Mesothelial cell of epicardium (in vitro differentiated cells): ENCODE results near the gene EPSTI1. TPM values are rescaled to one million over a fixed set of nuclear protein-coding genes. Genes with fewer than 3 reads are reported as not detected.

Experiments
- DNase-seq, 2 experiments: peaks; one replicate each; pipeline ENCODE4 v3.0.0; 2021; ENCODE audit warnings: low spot score in 2 of 2; ENCODE audit not compliant: unreplicated experiment in 2 of 2
- H3K27ac Mint-ChIP-seq: 2 replicates; pipeline ENCODE4 v1.8.0; 2021; ENCODE audit warnings: mixed read lengths
- H3K27me3 Mint-ChIP-seq: 2 replicates; pipeline ENCODE4 v1.8.0; 2021; ENCODE audit warnings: low read depth, mixed read lengths
- H3K36me3 Mint-ChIP-seq: 2 replicates; pipeline ENCODE4 v1.8.0; 2021; ENCODE audit warnings: mixed read lengths
- H3K4me1 Mint-ChIP-seq: 2 replicates; pipeline ENCODE4 v1.8.0; 2021; ENCODE audit warnings: mixed read lengths
- H3K4me3 Mint-ChIP-seq: 2 replicates; pipeline ENCODE4 v1.8.0; 2021; ENCODE audit warnings: mild to moderate bottlenecking, moderate library complexity, mixed read lengths
- H3K9me3 Mint-ChIP-seq: 2 replicates; pipeline ENCODE4 v1.8.0; 2021; ENCODE audit warnings: mixed read lengths
- CTCF ChIP-seq: fragments of 200-600 bp; sonication (generic); IDR thresholded peaks from one replicate; pipeline ENCODE4 v1.5.0; 2021; ENCODE audit warnings: antibody characterized with exemption; ENCODE audit not compliant: unreplicated experiment
- total RNA-seq: library from RNA; stranded (reverse); gene quantifications from 3 replicates; pipeline ENCODE4 v1.2.1, GENCODE V29; 2021

EPSTI1 gene
- total RNA-seq, 1 donor from 2014 or later = 37.3 TPM

GRCh38 chr13:42967660-42968059 is 24.4 kb downstream of the EPSTI1 start:
- H3K9me3 Mint-ChIP-seq = no peaks in the 10 kb centered on the region
- H3K27ac Mint-ChIP-seq = peak overlapping the region; percentile 55
- no peak overlapping the region for H3K4me3 Mint-ChIP-seq
- no peak for DNase-seq
- peaks cover 79% of the 10 kb centered on the region for H3K4me1 Mint-ChIP-seq
- H3K36me3 Mint-ChIP-seq = peaks cover 10% of the 10 kb centered on the region
- no peak for TF ChIP-seq CTCF
- no peaks in the 10 kb centered on the region for H3K27me3 Mint-ChIP-seq

GRCh38 chr13:42965281-42965680 is 26.8 kb downstream of the EPSTI1 start:
- no peaks in the 10 kb centered on the region for H3K27me3 Mint-ChIP-seq
- H3K4me1 Mint-ChIP-seq = peaks cover 57% of the 10 kb centered on the region
- H3K9me3 Mint-ChIP-seq = no peaks in the 10 kb centered on the region
- peaks cover 28% of the 10 kb centered on the region for H3K36me3 Mint-ChIP-seq
- H3K4me3 Mint-ChIP-seq = peak overlapping the region; percentile 13
- no peak for TF ChIP-seq CTCF
- H3K27ac Mint-ChIP-seq = peak overlapping the region; percentile 94
- no peak for DNase-seq

DNA sequence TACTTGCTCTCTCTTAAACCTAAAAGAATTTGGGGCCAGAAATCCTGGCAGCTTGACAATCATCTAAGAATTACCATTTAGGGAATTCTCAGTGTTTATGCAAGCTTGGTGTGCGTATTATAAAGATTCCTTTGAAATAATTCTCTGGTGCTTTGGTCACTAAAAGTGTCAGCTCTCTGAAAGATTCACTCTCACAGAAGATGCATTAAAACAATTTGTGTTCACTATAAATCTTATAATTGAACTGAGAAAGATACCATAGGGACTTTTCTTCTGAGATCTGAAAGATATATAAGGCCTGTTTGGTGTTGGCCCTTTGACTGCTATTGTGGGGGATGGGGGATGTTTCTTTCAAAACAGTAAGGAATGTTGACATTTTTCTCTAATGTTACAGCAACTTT is 27.3 kb downstream of the EPSTI1 start:
- no peak for DNase-seq
- no peak for TF ChIP-seq CTCF
- Mint-ChIP-seq H3K27ac (peak overlapping the region; percentile 94), H3K36me3 (peaks cover 31% of the 10 kb centered on the region), H3K9me3 (no peaks in the 10 kb centered on the region), H3K4me1 (peaks cover 51% of the 10 kb centered on the region), H3K27me3 (no peaks in the 10 kb centered on the region), H3K4me3 (no peak overlapping the region)

DNA sequence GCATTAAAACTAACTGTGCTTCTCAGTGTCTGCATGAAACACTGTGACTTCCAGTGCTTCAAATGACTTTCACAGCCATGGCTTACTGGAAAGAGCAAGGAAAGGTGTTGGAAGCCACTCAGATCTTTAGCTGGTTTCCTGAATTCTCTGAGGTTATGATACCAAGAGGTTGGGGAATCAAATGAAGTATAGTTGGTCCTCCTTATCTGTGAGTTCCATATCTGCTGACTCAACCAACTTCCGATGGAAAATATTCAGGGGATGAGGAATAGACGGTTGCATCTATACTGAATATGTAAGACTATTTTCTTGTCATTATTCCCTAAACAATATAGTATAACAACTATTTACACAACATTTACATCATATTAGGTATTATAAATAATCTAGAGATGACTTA is 32.4 kb downstream of the EPSTI1 start:
- DNase-seq = no peak
- H3K36me3 Mint-ChIP-seq = peaks cover 57% of the 10 kb centered on the region
- TF ChIP-seq CTCF = no peak
- peaks cover 18% of the 10 kb centered on the region for H3K4me1 Mint-ChIP-seq
- no peaks in the 10 kb centered on the region for H3K27me3 Mint-ChIP-seq
- no peak overlapping the region for H3K27ac Mint-ChIP-seq
- H3K4me3 Mint-ChIP-seq = no peak overlapping the region
- no peaks in the 10 kb centered on the region for H3K9me3 Mint-ChIP-seq

- H3K4me3 Mint-ChIP-seq = no peak overlapping the region
- H3K36me3 Mint-ChIP-seq = peaks cover 61% of the 10 kb centered on the region
- no peaks in the 10 kb centered on the region for H3K9me3 Mint-ChIP-seq
- H3K27me3 Mint-ChIP-seq = no peaks in the 10 kb centered on the region
- no peak for TF ChIP-seq CTCF
- DNase-seq = no peak
- no peak overlapping the region for H3K27ac Mint-ChIP-seq
- H3K4me1 Mint-ChIP-seq = peaks cover 3% of the 10 kb centered on the region
These were observed 34.2 kb downstream of the EPSTI1 start for GRCh38 chr13:42957881-42958280.

- Mint-ChIP-seq H3K27me3 (no peaks in the 10 kb centered on the region), H3K4me1 (peaks cover 1% of the 10 kb centered on the region), H3K36me3 (peaks cover 64% of the 10 kb centered on the region), H3K9me3 (peaks cover 11% of the 10 kb centered on the region), H3K27ac (no peak overlapping the region), H3K4me3 (no peak overlapping the region)
- no peak for TF ChIP-seq CTCF
- DNase-seq = no peak
These were observed 41.9 kb downstream of the EPSTI1 start for GRCh38 chr13:42950181-42950580.
